Upper lobe of right lung (tissue), 1 donor: ENCODE results near the gene C11orf42. TPM values are rescaled to one million over a fixed set of nuclear protein-coding genes. Genes with fewer than 3 reads are reported as not detected.

Source experiments
- ATAC-seq: fragments of 200-7000 bp; cut with Tn5 transposase; one replicate; pipeline ENCODE4 v1.9.1; 2020; ENCODE audit warnings: mild to moderate bottlenecking, moderate library complexity
- DNase-seq: peaks from one replicate; pipeline ENCODE4 v3.0.0-alpha.2; 2020
- H3K27ac ChIP-seq: fragments of 200-600 bp; one replicate; pipeline ENCODE4 v1.8.0; 2022
- H3K27me3 ChIP-seq: fragments of 200-600 bp; one replicate; pipeline ENCODE4 v1.8.0; 2022; ENCODE audit warnings: mild to moderate bottlenecking
- H3K36me3 ChIP-seq: fragments of 200-600 bp; one replicate; pipeline ENCODE4 v1.8.0; 2022
- H3K4me1 ChIP-seq: fragments of 200-600 bp; one replicate; pipeline ENCODE4 v1.8.0; 2022
- H3K4me3 ChIP-seq: fragments of 200-600 bp; one replicate; pipeline ENCODE4 v1.8.0; 2022; ENCODE audit warnings: mild to moderate bottlenecking
- H3K9me3 ChIP-seq: fragments of 200-600 bp; one replicate; pipeline ENCODE4 v1.8.0; 2022
- CTCF ChIP-seq: fragments of 200-600 bp; IDR thresholded peaks from one replicate; pipeline ENCODE4 v1.8.0; 2022; ENCODE audit warnings: antibody characterized with exemption
- intact Hi-C: fragments of 100-400 bp; cut with DNase I; formaldehyde crosslinking; loops from one replicate; pipeline ENCODE4 v1.11.0; 2022
- total RNA-seq: library from RNA; stranded (reverse); fragmentation: NEBNext Ultra II Directional; extraction: Animal tissue kit (Norgen Biotek cat#: 25700); gene quantifications from one replicate; pipeline ENCODE4 v1.2.1, GENCODE V29; 2021
- donor health status: DM: no; HTN: yes; CAD: no; lungs with severe emphysema.

The C11orf42 gene
- total RNA-seq, 1 donor from 2014 or later = not detected

GRCh38 chr11:6194065-6194581 is 11.2 kb upstream of the C11orf42 start:
- DNase-seq (no peak), ATAC-seq (peak; percentile 82)
- intact Hi-C loops = no loop called here
- no peak overlapping the region for H3K27ac ChIP-seq
- H3K36me3 ChIP-seq = no peaks in the 10 kb centered on the region
- H3K4me3 ChIP-seq = no peak overlapping the region
- no peaks in the 10 kb centered on the region for H3K4me1 ChIP-seq
- TF ChIP-seq CTCF = no peak
- no peaks in the 10 kb centered on the region for H3K9me3 ChIP-seq
- H3K27me3 ChIP-seq = no peaks in the 10 kb centered on the region

GRCh38 chr11:6196396-6196795 is 9.0 kb upstream of the C11orf42 start:
- Histone ChIP-seq H3K27ac (no peak overlapping the region), H3K27me3 (no peaks in the 10 kb centered on the region), H3K9me3 (no peaks in the 10 kb centered on the region), H3K36me3 (no peaks in the 10 kb centered on the region), H3K4me3 (no peak overlapping the region), H3K4me1 (no peaks in the 10 kb centered on the region)
- no peak for DNase-seq
- TF ChIP-seq CTCF = no peak
- intact Hi-C loops = no loop called here
- no peak for ATAC-seq

GRCh38 chr11:6197466-6198200 is 7.7 kb upstream of the C11orf42 start:
- Histone ChIP-seq H3K4me1 (no peaks in the 10 kb centered on the region), H3K4me3 (no peak overlapping the region), H3K36me3 (no peaks in the 10 kb centered on the region), H3K9me3 (no peaks in the 10 kb centered on the region), H3K27ac (no peak overlapping the region), H3K27me3 (no peaks in the 10 kb centered on the region)
- DNase-seq (no peak), ATAC-seq (no peak)
- TF ChIP-seq CTCF = no peak
- intact Hi-C loops = no loop called here

GRCh38 chr11:6199174-6199810 is 6.1 kb upstream of the C11orf42 start, which contains the start of gene OR52W1:
Gene OR52W1, plus strand, starts transcription at chr11:6199224. Its CDS starts 0 bp downstream, at chr11:6199224.
- peaks cover 4% of the 10 kb centered on the region for H3K36me3 ChIP-seq
- intact Hi-C loops = no loop called here
- no peaks in the 10 kb centered on the region for H3K9me3 ChIP-seq
- TF ChIP-seq CTCF = no peak
- DNase-seq (no peak), ATAC-seq (no peak)
- H3K27me3 ChIP-seq = no peaks in the 10 kb centered on the region
- no peak within 1 kb of the TSS for H3K27ac ChIP-seq
- no peak within 1 kb of the TSS for H3K4me3 ChIP-seq
- no peaks in the 10 kb centered on the region for H3K4me1 ChIP-seq

GRCh38 chr11:6200975-6201374 is 4.4 kb upstream of the C11orf42 start:
- Histone ChIP-seq H3K4me1 (no peaks in the 10 kb centered on the region), H3K4me3 (no peak overlapping the region), H3K9me3 (no peaks in the 10 kb centered on the region), H3K36me3 (peaks cover 20% of the 10 kb centered on the region), H3K27ac (peak overlapping the region; percentile 13), H3K27me3 (no peaks in the 10 kb centered on the region)
- peak; percentile 74 for ATAC-seq
- peak; percentile 73 for DNase-seq
- no peak for TF ChIP-seq CTCF
- intact Hi-C loops = no loop called here
